H7 (cell line): Measurements from ENCODE around the gene CXXC5. TPM values are rescaled to one million over a fixed set of nuclear protein-coding genes. Genes with fewer than 3 reads are reported as not detected.
A peak's percentile ranks its signal among the peaks of the same experiment; 100 is the strongest.
"Not testable (repeated sequence)": the region's sequence is repeated elsewhere in the genome, so short reads cannot be mapped to it uniquely, and the experiment has no call there.

Source experiments
- DNase-seq: peaks from one replicate; pipeline ENCODE4 v3.0.0; 2012
- H3K27me3 ChIP-seq: 2 replicates; pipeline ENCODE4 v1.6.0; 2011; ENCODE audit warnings: mild to moderate bottlenecking, low read length; ENCODE audit not compliant: control insufficient read depth, insufficient read depth
- H3K36me3 ChIP-seq: replicated peaks from 2 replicates; pipeline ENCODE4 v1.5.1; 2011; ENCODE audit warnings: low read length; ENCODE audit not compliant: control insufficient read depth, insufficient read depth
- H3K4me3 ChIP-seq: 2 replicates; pipeline ENCODE4 v1.5.1; 2011; ENCODE audit warnings: low read depth, mild to moderate bottlenecking, control low read depth, low read length, moderate library complexity; ENCODE audit not compliant: insufficient read depth
- total RNA-seq: library from RNA; depleted of rRNA; stranded (reverse); fragments of >200 nt; shearing (Covaris generic); gene quantifications from 2 replicates; pipeline ENCODE4 v1.2.3, GENCODE V29; 2014; rRNA removed

CXXC5 gene
- 150 and 154 TPM in 2 replicates for total RNA-seq

DNA sequence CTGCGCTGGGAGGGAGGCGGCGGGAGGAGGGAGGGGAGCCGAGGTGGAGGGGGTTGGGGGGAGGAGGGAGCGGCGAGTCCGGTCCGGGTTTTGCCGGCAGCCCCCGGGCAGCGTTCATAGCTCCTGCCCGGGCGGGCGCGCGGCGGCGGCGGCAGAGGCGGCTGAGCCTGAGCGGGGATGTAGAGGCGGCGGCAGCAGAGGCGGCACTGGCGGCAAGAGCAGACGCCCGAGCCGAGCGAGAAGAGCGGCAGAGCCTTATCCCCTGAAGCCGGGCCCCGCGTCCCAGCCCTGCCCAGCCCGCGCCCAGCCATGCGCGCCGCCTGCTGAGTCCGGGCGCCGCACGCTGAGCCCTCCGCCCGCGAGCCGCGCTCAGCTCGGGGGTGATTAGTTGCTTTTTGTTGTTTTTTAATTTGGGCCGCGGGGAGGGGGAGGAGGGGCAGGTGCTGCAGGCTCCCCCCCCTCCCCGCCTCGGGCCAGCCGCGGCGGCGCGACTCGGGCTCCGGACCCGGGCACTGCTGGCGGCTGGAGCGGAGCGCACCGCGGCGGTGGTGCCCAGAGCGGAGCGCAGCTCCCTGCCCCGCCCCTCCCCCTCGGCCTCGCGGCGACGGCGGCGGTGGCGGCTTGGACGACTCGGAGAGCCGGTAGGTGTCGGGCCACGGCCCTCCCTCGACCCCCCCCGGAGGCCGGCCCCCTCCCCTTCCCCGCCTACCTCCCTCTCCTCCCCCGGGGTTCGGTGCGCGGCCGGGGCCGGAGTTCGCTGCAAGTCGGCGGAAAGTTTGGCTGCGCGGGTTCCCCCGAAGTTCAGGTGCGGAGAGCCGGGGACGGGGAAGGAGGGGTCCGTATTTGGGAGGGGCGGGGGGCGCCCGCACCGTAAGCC, at the start of gene CXXC5:
Gene CXXC5, plus strand, starts transcription at position 145 of the 877 bp plus-strand sequence. CDS start 32,175 bp downstream, outside the sequence.
- peak; percentile 98 for DNase-seq
- Histone ChIP-seq H3K36me3 (no peaks in the 10 kb centered on the region), H3K4me3 (peak within 1 kb of the TSS; percentile 94), H3K27me3 (peaks cover 16% of the 10 kb centered on the region)

DNA sequence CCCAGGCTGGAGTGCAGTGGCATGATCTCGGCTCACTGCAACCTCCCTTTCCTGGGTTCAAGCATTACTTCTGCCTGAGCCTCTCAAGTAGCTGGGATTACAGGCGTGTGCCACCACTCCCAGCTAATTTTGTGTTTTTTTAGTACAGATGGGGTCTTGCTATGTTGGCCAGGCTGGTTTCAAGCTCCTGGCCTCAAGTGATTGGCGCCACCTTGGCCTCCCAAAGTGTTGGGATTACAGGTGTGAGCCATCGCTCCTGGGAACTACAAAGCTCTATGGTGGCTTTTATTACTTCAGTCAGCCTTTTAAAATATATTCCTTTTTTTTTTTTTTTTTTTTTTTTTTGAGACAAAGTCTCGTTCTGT, 49.6 kb upstream of the CXXC5 start:
- not testable (repeated sequence) for H3K36me3 ChIP-seq, H3K27me3 ChIP-seq, DNase-seq, H3K4me3 ChIP-seq

DNA sequence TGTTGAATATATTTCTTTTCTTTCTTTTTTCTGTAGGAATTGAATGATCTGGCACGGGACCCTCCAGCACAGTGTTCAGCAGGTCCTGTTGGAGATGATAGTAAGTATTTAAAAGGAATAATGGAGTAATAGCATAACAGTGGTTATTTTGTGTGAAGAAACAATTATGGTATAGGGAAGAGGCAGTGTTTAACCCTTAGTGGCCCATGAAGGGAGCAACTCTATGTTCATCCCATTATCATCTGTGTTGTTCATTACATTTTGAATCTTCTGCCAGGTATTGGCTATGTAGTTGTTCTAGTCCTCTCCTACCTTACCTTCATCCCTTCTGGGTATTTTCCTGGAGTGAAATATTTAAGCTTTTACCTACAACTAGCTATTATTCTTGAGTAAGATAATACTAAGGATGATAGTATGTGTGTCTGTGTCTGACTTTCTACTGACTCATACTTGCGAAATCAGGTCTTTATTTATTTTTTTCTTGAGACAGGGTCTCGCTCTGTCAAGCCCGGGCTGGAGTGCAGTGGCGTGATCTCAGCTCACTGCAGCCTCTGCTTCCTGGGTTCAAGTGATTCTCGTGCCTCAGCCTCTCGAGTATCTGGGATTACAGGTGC, 47.7 kb upstream of the CXXC5 start:
- DNase-seq: no peak
- Histone ChIP-seq H3K36me3 (peaks cover 2% of the 10 kb centered on the region; the same call in 1 of the 2 replicates), H3K27me3 (no peaks in the 10 kb centered on the region), H3K4me3 (no peak overlapping the region)

DNA sequence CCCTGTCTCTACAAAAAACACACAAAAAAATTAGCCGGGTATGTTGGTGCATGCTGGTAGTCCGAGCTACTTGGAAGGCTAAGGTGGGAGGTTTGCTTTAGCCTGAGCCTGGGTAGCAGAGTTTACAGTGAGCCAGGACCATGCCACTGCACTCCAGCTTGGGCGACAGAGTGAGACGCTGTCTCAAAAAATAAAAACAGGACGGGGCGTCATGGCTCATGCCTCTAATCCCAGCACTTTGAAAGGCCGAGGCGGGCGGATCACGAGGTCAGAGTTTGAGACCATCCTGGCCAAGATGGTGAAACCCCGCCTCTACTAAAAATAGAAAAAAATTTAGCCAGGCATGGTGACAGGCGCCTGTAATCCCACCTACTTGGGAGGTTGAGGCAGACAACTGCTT, 46.7 kb upstream of the CXXC5 start:
- Histone ChIP-seq H3K27me3 (no peaks in the 10 kb centered on the region), H3K4me3 (no peak overlapping the region), H3K36me3 (peaks cover 2% of the 10 kb centered on the region; the same call in 1 of the 2 replicates)
- no peak for DNase-seq

DNA sequence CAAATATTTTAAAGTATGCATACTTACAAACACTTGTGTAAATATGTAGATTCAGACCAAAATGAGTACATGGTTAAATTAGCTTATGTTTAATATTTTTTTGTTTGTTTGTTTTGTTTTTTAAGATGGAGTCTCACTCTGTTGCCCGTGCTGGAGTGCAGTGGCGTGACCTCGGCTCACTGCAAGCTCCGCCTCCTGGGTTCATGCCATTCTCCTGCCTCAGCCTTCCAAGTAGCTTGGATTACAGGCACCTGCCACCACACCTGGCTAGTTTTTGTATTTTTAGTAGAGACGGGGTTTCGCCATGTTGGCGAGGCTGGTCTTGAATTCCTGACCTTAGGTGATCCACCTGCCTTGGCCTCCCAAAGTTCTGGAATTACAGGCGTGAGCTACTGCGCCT, 46.2 kb upstream of the CXXC5 start:
- DNase-seq, H3K4me3 ChIP-seq, H3K27me3 ChIP-seq, H3K36me3 ChIP-seq: not testable (repeated sequence)

DNA sequence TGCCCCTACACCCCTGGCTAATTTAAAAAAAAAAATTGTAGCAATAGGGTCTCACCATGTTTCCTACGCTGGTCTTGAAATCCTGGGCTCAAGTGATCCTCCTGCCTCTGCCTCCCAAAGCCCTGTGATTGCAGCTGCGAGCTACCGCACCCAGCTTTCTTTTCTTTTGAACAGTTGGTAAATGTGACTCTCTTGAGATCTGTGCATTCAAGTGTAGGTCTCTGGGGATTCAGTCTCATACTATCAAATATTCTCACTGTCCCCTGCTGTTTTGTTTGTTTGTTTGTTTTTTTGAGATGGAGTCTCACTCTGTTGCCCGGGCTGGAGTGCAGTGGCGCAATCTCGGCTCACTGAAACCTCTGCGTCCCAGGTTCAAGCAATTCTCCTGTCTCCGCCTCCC, 42.3 kb upstream of the CXXC5 start:
- no peaks in the 10 kb centered on the region for H3K27me3 ChIP-seq
- H3K36me3 ChIP-seq: peaks cover 2% of the 10 kb centered on the region; the same call in 1 of the 2 replicates
- DNase-seq: no peak

DNA sequence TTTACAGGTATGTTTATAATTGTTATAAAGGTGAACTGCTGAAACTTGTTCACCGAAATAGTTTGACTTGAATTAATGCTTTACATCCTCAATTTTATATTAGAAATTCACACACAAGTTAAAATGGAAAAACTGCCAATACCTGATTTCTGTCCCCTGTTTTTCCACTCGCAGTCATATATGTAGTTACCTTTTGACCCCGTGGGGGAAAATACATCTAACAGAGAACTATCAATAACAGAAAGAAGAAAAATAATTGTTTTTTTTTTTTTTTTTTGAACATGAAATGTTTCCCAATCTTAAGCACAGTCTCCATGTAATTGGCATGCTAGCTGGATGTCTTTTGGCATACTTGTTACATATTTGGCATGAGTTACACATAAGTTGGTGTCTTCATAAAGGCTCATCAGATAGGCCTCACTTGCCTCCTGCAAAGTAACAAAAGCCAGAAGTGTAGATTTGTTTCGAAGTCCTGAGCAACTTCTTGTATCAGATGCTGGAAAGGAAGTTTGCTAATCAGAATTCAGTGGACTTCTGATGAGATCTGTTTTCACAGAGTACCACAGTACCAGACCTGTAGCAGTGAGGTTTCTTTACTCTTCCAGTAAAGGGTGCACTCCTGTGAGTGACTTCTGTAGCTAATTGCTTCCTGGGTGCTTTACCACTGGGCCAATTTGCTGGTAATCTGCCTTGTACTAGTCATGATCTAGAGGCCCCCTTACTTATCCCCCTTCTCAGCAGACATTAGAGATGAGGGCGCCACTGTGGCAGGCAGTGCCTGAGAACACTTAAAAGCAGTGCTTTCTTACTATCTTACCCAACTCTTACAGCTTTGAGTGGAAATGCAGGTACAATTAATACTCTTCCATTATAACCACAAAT, 36.2 kb upstream of the CXXC5 start:
- Histone ChIP-seq H3K27me3 (no peaks in the 10 kb centered on the region), H3K36me3 (no peaks in the 10 kb centered on the region; the same call in 1 of the 2 replicates), H3K4me3 (no peak overlapping the region)
- DNase-seq: no peak

More for the DNA sequence above, 42.3 kb upstream of the CXXC5 start:
- H3K4me3 ChIP-seq: no peak overlapping the region

DNA sequence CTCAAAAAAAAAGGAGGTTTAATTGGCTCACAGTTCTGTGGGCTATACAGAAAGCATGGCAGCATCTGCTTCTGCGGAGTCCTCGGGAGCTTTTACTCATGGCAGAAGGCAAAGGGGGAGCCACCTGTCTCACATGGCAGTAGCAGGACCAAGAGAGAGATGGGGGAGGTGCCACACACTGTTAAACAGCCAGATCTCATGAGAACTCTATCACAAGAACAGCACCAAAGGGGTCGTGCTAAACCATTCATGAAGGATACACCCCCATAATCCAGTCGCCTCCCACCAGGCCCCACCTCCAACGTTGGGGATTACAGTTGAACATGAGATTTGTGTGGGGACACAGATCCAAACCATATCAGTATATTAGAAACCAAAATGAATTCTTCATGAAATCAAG, 28.3 kb upstream of the CXXC5 start:
- no peak for DNase-seq
- Histone ChIP-seq H3K4me3 (no peak overlapping the region), H3K27me3 (no peaks in the 10 kb centered on the region), H3K36me3 (peaks cover 11% of the 10 kb centered on the region)

DNA sequence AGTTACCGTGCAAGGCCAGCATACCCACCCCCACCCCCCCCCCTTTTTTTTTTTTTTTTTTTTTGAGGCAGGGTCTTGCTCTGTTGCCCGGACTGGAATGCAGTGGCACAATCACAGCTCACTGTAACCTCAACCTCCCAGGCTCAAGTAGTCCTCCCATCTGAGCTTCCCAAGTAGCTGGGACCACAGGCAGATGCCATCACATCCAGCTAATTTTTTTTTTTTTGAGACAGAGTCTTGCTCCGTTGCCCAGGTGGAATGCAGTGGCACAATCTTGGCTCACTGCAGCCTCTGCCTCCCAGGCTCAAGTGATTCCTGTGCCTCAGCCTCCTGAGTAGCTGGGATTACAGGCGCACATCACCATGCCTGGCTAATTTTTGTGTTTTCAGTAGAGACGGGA, 22.8 kb upstream of the CXXC5 start:
- not testable (repeated sequence) for H3K4me3 ChIP-seq, H3K27me3 ChIP-seq, DNase-seq
- H3K36me3 ChIP-seq: peaks cover 26% of the 10 kb centered on the region

DNA sequence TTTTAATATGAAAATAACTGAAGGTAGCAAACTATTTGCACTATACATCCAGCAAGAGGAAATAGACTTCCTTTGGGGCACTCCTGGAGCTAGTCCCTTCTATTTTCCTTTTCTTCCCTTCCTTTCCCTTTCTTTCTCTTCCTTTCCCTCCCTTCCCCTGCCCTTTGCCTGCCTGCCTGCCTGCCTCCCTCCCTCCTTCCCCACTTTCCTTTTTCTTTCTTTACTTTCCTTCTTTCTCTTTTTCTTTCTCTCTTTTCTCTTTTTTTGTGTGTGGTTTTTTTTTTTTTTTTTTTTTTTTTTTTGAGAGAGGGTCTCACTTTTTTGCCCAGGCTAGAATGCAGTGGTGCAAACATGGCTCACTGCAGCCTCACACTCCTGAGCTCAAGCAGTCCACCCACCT, 17.3 kb upstream of the CXXC5 start:
- Histone ChIP-seq H3K4me3 (no peak overlapping the region), H3K27me3 (no peaks in the 10 kb centered on the region), H3K36me3 (peaks cover 18% of the 10 kb centered on the region)
- no peak for DNase-seq

DNA sequence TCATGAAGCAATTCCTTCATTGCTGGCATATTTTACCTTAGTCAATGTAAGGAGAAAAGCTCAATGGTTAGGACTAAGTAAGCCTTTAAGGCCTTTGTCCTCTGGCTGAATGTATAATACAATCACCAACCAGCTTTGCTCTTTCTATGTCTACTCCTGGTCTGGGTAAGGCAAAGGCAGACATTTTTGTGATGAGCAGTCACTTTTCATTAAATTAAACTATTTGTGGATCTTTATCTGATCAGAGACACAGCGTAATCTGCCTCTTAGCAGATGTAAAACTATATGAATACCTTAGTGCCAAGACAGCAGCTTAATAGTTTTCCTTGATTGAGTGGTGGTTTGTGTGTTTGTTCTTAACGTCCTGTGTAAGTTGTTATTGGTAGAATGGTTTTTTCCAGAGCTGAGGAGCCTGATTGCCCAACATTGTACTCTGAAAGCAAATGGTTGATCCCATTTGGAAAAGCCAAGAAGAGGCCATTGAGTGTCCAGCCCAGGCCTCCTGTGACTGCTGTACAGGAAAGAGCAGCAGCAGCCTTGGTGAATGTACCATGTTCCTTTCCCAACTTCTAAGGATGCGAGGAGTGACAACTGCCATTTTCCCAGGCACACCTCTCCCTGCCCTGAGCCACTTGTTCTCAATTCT, 16.5 kb upstream of the CXXC5 start:
- H3K27me3 ChIP-seq: no peaks in the 10 kb centered on the region
- no peak overlapping the region for H3K4me3 ChIP-seq
- no peak for DNase-seq
- peaks cover 14% of the 10 kb centered on the region for H3K36me3 ChIP-seq

DNA sequence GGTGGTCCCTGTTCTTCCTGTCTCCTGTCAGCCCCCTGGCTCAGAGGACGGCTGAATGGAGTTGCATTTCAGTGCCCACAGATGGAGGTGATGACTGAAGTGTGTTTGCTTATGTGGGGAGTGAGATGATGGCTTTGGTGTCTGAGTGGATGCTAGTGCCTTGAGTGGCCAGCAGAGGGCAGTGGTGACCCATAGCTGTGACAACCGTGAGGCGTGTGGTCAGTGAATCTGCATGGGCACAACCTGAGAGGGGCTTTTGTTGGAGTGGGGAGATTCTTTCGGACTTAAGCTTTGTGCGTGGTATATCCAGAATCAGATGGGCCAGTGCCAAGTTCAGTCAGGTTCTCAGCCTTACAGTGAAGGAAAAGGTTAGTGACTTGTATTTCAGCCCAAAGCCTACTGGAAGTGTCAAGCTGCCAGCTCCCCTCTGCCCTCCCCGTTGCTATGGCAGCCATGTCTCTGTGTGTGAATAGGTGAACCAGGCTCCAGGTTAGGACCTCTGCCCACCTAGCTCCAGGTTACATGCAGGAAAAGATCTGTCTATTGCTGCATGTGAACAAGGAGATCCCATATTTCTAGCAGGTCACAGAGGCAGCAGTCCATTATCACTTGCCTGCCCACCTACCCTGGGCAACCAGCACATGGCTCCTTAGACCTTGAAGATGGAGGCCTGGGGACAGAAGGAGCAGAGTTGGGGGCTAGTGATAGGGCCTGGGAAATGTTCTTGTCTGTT, 14.7 kb upstream of the CXXC5 start:
- DNase-seq: peak; percentile 77
- Histone ChIP-seq H3K4me3 (no peak overlapping the region), H3K27me3 (no peaks in the 10 kb centered on the region)

DNA sequence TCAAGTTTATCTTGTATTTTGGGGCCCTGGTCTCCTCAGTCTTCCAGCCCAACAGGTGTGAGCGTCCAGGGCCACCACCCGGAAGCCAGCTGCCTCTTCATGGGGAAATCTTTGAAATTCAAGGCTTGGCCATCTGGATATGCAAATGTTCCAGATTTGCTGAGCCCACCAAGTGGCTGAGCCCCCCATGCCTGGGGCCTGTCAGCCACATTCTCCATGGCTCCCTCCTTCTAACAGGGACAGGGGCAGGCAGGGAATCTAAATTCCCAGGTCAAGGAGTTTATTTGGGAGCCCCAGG, 14.2 kb upstream of the CXXC5 start:
- Histone ChIP-seq H3K4me3 (no peak overlapping the region), H3K27me3 (no peaks in the 10 kb centered on the region), H3K36me3 (peaks cover 3% of the 10 kb centered on the region; the same call in 1 of the 2 replicates)
- DNase-seq: no peak

More for the DNA sequence above, 14.7 kb upstream of the CXXC5 start:
- H3K36me3 ChIP-seq: peaks cover 7% of the 10 kb centered on the region; the same call in 1 of the 2 replicates
